ENCODE measurements around the gene RIC3. TPM values are rescaled to one million over a fixed set of nuclear protein-coding genes. Genes with fewer than 3 reads are reported as not detected.
"Not testable (repeated sequence)": the region's sequence is repeated elsewhere in the genome, so short reads cannot be mapped to it uniquely, and the experiment has no call there.

The RIC3 gene
- total RNA-seq, 2 donors from 2014 or later, result 25.0 to 27.3 TPM

GRCh38 chr11:8178297-8178696 is 9.5 kb upstream of the RIC3 start:
- no peaks in the 10 kb centered on the region for H3K4me1 ChIP-seq (replicated peaks)
- no peaks in the 10 kb centered on the region for H3K36me3 ChIP-seq
- no peak overlapping the region for H3K27ac ChIP-seq
- TF ChIP-seq CTCF (IDR thresholded peaks at IDR 0.05), result no peak
- TF ChIP-seq POLR2A (IDR thresholded peaks at IDR 0.05), result no peak
- TF ChIP-seq POLR2AphosphoS5 (IDR thresholded peaks at IDR 0.05), result no peak
- H3K9me3 ChIP-seq, result no peaks in the 10 kb centered on the region
- intact Hi-C loops (cut with DNase I), result no loop called here
- no peak overlapping the region for H3K4me3 ChIP-seq
- H3K27me3 ChIP-seq (replicated peaks; ENCODE audit: insufficient read depth), result no peaks in the 10 kb centered on the region
- 65% methylated on average over 1 of the region's 1 CpG for WGBS
- DNase-seq (ENCODE audit: low spot score), result no peak

GRCh38 chr11:8177136-8177535 is 8.3 kb upstream of the RIC3 start:
- H3K4me3 ChIP-seq, result no peak overlapping the region
- no peak overlapping the region for H3K27ac ChIP-seq
- H3K27me3 ChIP-seq (replicated peaks; ENCODE audit: insufficient read depth), result no peaks in the 10 kb centered on the region
- intact Hi-C loops (cut with DNase I), result no loop called here
- 52% methylated on average over 5 of the region's 5 CpGs for WGBS
- H3K4me1 ChIP-seq (replicated peaks), result no peaks in the 10 kb centered on the region
- no peak for TF ChIP-seq CTCF (IDR thresholded peaks at IDR 0.05)
- no peak for TF ChIP-seq POLR2AphosphoS5 (IDR thresholded peaks at IDR 0.05)
- no peaks in the 10 kb centered on the region for H3K9me3 ChIP-seq
- no peak for DNase-seq (ENCODE audit: low spot score)
- H3K36me3 ChIP-seq, result no peaks in the 10 kb centered on the region

GRCh38 chr11:8167796-8168195 is 1.0 kb downstream of the RIC3 start:
- intact Hi-C loops (cut with DNase I), result no loop called here
- peak overlapping the region; percentile 55 to 62 for H3K4me3 ChIP-seq
- WGBS, result 29% methylated on average over 4 of the region's 4 CpGs

GRCh38 chr11:8164746-8165145 is 4.1 kb downstream of the RIC3 start:
- no peak overlapping the region for H3K4me3 ChIP-seq
- H3K9me3 ChIP-seq, result no peaks in the 10 kb centered on the region
- TF ChIP-seq POLR2A (IDR thresholded peaks at IDR 0.05) (no peak), POLR2AphosphoS5 (IDR thresholded peaks at IDR 0.05) (no peak), CTCF (IDR thresholded peaks at IDR 0.05) (no peak)
- H3K27ac ChIP-seq, result no peak overlapping the region
- no peaks in the 10 kb centered on the region for H3K36me3 ChIP-seq
- no peak for DNase-seq (ENCODE audit: low spot score)
- intact Hi-C loops (cut with DNase I), result no loop called here
- H3K27me3 ChIP-seq (replicated peaks; ENCODE audit: insufficient read depth), result no peaks in the 10 kb centered on the region
- H3K4me1 ChIP-seq (replicated peaks), result peaks cover 3% of the 10 kb centered on the region

More at GRCh38 chr11:8167796-8168195, 1.0 kb downstream of the RIC3 start:
- no peaks in the 10 kb centered on the region for H3K27me3 ChIP-seq (replicated peaks; ENCODE audit: insufficient read depth)
- H3K4me1 ChIP-seq (replicated peaks), result peaks cover 3% of the 10 kb centered on the region
- no peak overlapping the region for H3K27ac ChIP-seq
- H3K36me3 ChIP-seq, result no peaks in the 10 kb centered on the region
- no peaks in the 10 kb centered on the region for H3K9me3 ChIP-seq
- TF ChIP-seq POLR2A (IDR thresholded peaks at IDR 0.05) (no peak), CTCF (IDR thresholded peaks at IDR 0.05) (no peak), POLR2AphosphoS5 (IDR thresholded peaks at IDR 0.05) (no peak)
- DNase-seq (ENCODE audit: low spot score), result no peak

- WGBS, result 59% methylated on average over 12 of the region's 13 CpGs
- intact Hi-C loops (cut with DNase I); H3K27me3 ChIP-seq (replicated peaks; ENCODE audit: insufficient read depth); H3K36me3 ChIP-seq; H3K27ac ChIP-seq; H3K4me1 ChIP-seq (replicated peaks); H3K9me3 ChIP-seq; DNase-seq (ENCODE audit: low spot score); H3K4me3 ChIP-seq: not testable (repeated sequence)
Measured at GRCh38 chr11:8161627-8162304, 7.1 kb downstream of the RIC3 start.

Data from prostate gland (tissue), 2 donors.